Fibroblast of pulmonary artery (primary cell): Measurements from ENCODE around the gene LRRC39.

Source experiments
- DNase-seq: peaks from one replicate; pipeline ENCODE4 v3.0.0-alpha.2; 2010; ENCODE audit warnings: low read depth
- H3K4me3 ChIP-seq: replicated peaks from 2 replicates; pipeline ENCODE4 v1.5.1; 2011; ENCODE audit warnings: low read depth, mild to moderate bottlenecking, control low read depth, low read length, moderate library complexity
- CTCF ChIP-seq: IDR thresholded peaks from 2 replicates; pipeline ENCODE4 v1.5.1; 2011; ENCODE audit warnings: mild to moderate bottlenecking, control low read depth, low read length, inconsistent platforms; ENCODE audit errors: missing control alignments

The LRRC39 gene

GRCh38 chr1:100134872-100135271 lies 43.2 kb downstream of the LRRC39 start:
- no peak for TF ChIP-seq CTCF
- peak; percentile 16 for DNase-seq
- no peak overlapping the region for H3K4me3 ChIP-seq

- no peak for TF ChIP-seq CTCF
- peak within 1 kb of the TSS; percentile 95 for H3K4me3 ChIP-seq
- DNase-seq = peak; percentile 99
These were observed 45.2 kb downstream of the LRRC39 start, which contains the start of the genes SASS6 and TRMT13 for GRCh38 chr1:100132566-100133477. Gene SASS6, minus strand, starts transcription at chr1:100132930. Its CDS starts 116 bp downstream, at chr1:100132814. Gene TRMT13, plus strand, starts transcription at chr1:100133163. Its CDS starts 6 bp downstream, at chr1:100133169.

GRCh38 chr1:100131623-100132022 lies 46.4 kb downstream of the LRRC39 start:
- H3K4me3 ChIP-seq = peak overlapping the region; percentile 95
- DNase-seq = no peak
- TF ChIP-seq CTCF = no peak

GRCh38 chr1:100130552-100131077 lies 47.4 kb downstream of the LRRC39 start:
- DNase-seq = peak; percentile 29
- TF ChIP-seq CTCF = no peak
- H3K4me3 ChIP-seq = no peak overlapping the region

- TF ChIP-seq CTCF = no peak
- H3K4me3 ChIP-seq = no peak overlapping the region
- DNase-seq = no peak
These were observed 50.8 kb downstream of the LRRC39 start for GRCh38 chr1:100127226-100127625.

GRCh38 chr1:100122177-100122576 lies 55.9 kb downstream of the LRRC39 start:
- no peak overlapping the region for H3K4me3 ChIP-seq
- TF ChIP-seq CTCF = no peak
- DNase-seq = no peak

- no peak for DNase-seq
- no peak for TF ChIP-seq CTCF
- no peak overlapping the region for H3K4me3 ChIP-seq
These were observed 62.5 kb downstream of the LRRC39 start for GRCh38 chr1:100115524-100115923.
